DMS153 (cell line): ENCODE measurements around the gene PBX4.
"Not testable (repeated sequence)": the region's sequence is repeated elsewhere in the genome, so short reads cannot be mapped to it uniquely, and the experiment has no call there.

ENCODE experiments used
- DNase-seq: peaks from one replicate; lab custom pipeline; 2025; lab: John Stamatoyannopoulos, UW

The PBX4 gene, protein sequence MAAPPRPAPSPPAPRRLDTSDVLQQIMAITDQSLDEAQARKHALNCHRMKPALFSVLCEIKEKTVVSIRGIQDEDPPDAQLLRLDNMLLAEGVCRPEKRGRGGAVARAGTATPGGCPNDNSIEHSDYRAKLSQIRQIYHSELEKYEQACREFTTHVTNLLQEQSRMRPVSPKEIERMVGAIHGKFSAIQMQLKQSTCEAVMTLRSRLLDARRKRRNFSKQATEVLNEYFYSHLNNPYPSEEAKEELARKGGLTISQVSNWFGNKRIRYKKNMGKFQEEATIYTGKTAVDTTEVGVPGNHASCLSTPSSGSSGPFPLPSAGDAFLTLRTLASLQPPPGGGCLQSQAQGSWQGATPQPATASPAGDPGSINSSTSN

DNA sequence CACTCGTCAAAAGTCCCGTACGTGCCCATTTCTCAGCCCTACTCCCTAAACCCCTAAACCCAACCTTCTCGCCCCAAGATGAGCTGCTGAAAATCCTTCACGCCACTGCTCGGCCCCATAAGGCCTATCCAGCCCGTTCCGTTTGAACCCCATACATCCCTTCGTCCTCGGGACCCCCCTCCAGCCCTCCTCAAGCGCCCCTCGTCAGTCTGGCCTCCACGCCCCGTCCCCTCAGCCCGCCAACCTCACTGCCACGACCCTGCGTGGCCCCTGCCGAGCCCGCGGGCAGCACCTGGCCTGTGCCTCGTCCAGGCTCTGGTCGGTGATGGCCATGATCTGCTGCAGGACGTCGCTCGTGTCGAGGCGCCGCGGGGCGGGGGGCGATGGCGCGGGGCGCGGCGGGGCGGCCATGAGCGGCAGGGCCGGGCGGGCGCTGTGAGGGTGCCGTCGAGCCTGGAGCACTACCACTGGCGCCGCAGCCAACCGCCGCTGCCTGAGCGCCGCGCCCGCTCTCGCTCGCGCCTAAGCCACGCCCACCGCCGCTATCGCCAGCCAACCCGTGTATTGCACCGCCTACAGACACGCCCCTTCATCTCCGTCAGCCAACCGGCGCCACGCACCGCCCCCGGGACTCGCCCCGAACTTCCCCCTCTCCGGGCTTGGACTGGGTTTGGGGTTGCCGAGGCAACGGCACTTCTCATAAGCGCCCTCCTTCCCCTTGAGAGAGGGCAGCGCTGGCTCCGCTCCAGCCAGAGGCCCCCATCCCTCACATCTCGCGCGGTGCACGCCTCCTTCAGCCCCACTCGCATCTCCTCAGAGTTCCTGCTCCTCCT lies at the start of gene PBX4:
PBX4 (minus strand) TSS at position 469 of the 833 bp plus-strand sequence; CDS start at position 411, 58 bp downstream.
- DNase-seq = peak; percentile 85

DNA sequence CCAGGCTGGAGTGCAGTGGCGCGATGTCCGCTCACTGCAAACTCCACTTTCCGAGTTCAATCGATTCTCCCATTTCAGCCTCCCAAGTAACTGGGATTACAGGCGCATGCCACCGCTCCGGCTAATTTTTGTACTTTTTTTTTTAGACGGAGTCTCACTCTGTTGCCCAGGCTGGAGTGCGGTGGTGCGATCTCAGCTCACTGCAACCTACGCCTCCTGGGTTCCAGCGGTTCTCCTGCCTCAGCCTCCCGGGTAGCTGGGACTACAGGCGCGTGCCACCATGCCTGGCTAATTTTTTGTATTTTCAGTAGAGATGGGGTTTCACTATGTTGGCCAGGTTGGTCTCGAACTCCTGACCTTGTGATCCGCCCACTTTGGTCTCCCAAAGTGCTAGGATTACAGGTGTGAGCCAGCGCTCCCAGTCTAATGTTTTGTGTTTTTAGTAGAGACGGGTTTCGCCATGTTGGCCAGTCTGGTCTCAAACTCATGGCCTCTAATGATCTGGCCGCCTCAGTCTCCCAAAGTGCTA lies 47.0 kb upstream of the PBX4 start:
- not testable (repeated sequence) for DNase-seq

DNA sequence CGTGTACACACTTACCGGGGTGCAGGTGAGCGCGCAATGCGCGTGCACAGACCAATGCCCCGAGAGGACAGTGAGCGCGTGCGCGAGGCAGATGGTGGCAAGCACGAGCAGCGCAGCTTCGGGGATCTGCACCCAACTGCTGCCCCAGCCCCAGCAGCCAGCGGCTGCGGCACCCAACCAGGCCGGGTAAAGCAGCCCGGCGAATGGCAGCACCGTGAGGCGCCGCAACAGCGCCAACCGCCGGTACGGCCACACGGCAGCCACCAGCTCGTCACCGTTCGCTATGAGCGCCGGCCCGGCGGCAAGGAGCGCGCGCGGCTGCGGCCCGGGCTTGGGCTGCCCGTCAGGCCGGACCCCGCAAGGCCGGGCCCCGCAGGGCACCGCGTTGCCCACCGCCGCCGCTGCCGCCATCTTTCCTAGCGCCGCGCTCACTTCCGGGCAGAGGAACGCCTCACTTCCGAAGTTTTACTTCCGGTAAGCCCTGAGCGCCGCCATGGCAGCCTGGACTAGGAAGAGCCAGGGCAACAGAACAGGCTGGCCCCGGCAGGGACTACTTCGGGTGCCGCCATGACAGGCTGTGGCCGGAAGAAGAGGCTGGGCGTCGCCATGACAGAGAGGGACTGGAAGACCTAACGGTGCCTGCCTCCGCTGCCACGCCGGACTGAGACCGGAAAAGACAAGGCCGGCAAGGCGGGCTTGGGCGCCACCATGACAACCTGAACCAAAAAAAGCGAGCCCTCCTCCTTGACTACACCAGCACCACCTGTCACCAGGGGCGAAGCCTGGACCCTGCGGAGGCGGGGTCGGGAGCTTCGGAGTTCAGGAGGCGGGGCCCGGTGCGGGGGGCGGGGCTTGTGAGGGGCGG lies 45.0 kb upstream of the PBX4 start, which contains the start of gene ATP13A1:
ATP13A1 (minus strand) TSS at position 421 of the 865 bp plus-strand sequence; CDS start at position 411, 10 bp downstream.
- peak; percentile 95 for DNase-seq

DNA sequence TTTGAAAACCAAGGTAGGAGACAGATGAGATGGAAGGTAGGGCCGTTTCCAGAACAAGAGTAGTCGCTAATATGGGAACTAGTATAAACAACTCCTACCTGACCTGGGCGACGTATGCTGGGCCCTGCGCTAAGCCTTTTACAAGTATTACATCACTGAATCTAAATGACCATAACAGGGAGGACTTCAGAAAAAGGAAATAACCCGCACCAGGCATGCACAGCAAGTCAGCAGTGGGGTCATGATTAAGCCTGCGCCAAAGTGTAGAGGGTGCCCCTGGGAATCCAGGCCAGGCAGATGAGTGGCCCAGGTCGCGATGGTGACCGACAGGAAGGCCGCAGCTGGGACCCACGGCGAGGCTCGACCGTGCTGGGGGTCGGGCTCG lies 44.4 kb upstream of the PBX4 start:
- DNase-seq = no peak

DNA sequence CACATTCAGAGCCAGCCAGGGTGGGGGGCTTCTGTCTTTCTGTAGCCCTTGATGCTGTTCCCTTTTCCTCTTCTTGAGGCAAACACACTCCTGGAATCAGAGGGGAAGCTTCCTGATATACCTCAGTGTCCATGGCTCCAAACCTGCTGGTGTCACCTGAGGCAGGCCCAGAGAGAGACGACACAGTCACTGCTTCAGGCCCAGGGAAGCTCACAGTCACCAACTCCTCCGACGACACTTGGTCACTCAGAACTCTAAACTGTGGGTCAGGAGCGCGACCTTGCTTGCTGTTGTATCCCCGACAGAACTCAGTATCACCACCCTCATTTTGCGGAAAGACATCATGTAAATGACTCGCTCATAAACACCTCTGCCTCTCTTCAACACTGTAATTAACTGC lies 43.9 kb upstream of the PBX4 start:
- DNase-seq = no peak

DNA sequence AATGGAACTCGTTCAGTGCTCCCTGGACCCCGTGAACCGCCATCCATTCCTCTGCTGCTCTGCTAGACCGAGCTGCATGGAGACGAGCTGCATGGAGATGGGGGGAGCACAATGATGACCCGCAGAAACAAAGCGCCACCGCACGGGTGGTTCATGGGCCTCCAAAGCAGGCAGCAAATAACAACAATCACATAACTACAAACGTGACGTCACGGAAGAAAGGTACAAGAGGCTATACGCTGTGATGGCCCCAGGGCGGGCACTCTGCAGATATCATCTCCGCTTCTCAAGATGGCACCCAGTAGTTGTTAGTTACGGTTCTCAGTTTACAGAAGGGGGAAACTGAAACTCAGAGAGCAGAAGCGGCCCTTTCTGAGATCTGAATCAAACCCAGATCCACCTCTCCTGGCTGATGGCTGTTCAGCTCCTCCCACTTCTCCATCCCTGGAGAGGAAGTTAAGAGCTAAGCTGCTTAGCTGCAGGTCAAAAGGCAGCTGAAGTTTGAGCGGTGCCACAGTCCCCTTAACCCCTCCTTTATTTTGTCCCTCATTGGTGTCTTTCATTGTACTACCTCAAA lies 43.3 kb upstream of the PBX4 start:
- no peak for DNase-seq

DNA sequence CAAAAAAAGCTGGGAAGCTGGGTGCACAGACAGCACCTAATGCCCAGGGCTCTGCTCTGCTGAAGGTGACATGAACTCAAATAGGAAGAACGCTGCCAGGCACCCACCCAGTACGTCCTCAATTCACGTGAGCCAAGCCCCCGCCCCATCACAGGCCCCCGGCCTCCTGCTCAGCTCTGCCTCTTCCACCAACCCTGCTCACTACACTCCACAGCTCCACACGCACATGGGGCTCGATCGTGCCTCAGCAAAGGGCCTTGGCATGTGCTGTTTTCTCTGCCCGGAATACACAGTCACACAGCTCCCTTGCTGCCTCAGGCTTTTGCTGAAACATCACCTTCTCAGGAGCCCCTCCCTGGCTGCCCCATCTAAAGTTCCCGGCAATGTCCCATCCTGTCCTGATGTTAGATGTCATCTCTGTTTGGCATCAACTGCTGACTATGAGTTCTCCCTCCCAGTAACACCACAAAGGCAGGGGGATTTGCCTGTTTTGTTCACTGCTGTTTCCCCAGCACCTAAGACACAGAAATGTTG lies 42.7 kb upstream of the PBX4 start:
- no peak for DNase-seq

DNA sequence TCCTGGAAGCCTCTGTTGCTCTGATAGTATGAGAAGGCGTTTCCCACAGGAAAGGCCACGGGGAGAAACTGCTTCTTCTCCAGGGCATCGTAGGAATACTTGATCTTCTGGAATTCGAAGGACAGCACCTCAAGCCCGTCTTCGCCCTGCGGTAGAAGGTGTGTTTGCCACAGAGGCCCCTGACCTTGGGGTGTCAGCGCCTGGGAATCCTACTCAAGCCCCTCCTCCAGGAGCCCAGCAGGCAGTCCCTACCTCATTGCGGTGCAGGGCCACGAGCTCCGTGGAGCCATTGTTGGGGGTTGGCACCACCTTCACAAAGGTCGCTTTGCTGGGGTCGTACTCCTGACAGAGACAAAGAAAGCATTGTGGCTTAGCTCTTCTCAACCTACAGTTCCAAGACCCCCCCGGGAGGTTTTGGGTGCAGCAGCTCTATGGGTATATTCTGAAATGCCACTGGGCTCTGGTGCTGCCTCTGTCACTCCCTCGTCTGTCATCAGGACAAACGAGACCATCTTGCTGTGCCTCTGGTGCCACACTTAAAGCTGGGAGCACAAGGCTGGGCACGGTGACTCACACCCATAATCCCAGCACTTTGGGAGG lies 41.3 kb upstream of the PBX4 start:
- no peak for DNase-seq

DNA sequence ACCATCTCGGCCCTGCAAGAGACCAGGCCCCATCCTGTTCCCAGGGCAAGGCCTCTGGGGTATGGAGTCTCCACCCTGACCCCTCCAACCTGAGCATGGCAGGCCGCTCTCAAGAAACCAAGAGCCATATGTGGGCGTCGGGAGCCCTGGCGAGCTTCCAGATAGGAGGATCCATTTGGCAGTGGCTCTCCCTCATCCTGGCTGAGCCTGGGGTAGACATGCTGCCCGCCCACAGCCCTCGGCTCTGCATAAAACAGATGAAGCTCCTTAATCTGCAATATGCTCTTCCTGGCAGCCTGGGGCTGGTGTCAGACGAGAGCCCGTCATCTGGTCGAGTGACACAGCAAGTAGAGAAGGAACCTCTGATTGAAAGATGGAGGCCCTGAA lies 38.9 kb upstream of the PBX4 start:
- DNase-seq = no peak

DNA sequence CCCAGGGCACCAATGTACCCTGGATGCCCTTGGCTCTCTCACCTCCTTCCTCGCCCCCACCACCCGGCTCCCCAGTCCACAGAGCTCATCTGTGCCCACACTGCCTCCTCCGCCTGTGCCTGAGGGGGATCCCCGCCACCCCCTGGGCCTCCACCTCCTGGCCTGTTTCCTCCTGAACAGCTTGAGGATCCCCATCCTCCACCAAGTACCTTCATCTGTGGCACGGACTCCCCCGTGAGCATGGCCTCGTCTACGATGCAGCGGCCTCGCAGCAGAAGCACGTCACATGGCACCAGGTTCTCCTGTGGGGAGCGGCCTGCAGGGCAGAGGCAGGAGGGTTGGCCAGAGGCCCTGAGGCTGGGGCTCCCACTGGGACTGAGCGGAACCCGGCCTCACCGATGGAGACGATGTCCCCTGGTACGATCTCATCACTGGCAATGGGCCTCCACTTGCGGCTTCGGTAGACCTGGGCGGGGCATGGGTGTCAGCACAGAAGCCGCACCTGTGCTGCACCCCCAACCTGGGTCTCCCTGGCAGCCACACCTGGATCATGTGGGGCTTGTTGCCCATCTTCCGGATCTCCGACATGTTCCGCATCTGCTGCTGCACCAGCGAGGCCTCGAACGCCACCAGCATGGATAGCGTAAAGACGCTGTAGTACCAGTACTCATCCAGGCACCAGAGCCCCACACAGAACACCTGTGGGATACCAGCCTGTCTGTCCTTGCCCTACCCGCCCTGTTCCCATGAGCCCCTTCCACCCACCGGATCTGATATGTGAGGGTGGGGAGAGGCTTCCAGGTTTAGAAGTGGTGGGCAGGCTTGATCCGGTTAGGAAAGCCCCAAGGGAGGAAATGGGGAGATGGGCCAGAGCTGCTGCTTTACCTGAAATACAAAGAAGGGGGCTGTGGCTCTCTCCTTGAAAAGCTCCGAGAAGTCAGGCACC lies 38.2 kb upstream of the PBX4 start:
- DNase-seq = no peak

DNA sequence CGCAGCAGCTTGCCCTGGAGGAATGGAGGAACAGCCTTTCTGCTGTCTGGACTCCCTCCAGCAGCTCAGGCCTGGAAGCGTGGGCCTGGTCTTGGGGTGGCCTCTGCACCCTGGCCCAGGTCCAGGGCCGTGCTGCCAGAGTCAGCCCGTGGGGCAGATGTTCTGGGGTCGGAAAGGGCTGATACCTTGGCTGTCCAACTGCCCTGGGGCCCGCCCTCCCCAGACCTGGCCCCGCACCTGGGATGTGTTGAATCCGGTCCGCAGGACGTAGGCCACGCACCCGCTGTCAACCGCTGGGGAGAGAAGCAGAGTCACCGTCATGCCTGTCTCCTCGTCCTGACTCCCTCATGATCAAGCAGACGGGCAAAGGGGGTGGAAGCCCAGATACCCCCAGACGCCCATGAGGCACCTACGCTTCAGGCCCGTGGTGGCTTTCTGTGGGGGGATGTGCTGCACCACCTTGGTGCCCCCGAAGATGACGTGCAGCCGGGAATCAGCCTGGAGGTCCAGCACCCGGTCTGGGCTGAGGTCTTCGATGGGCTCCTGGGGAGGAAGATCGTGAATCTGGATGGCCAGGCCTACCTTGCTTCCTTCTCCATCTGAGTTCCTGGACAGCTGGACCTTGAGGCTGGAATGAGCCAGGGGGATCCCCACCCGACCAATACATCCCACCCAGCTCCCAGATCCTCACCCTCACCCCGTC lies 37.3 kb upstream of the PBX4 start:
- DNase-seq = no peak

DNA sequence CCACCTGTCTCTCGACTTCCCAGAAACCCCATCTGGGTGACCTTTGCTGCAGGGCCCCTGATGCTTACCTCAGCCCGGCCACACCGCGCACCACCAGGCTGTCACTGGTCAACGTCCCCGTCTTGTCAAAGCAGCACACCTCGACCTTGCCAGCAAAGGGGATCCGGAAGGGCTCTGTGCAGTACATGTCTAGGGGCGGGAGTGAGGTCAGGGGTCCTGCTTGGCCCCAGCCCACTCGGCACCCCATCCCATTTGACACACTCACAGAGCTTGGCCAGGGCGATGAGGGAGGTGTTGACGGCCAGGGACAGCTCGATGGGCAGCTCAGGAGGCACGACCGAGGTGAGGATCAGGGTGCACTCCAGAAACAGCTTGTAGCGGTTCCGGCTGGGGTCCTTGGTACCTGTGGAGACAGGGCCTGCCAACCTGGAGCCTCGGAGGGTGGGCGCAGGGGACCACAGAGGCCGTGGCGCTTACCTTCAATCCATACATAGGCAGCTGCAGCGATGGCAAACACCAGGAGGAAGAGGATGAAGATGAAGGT lies 36.6 kb upstream of the PBX4 start:
- no peak for DNase-seq

DNA sequence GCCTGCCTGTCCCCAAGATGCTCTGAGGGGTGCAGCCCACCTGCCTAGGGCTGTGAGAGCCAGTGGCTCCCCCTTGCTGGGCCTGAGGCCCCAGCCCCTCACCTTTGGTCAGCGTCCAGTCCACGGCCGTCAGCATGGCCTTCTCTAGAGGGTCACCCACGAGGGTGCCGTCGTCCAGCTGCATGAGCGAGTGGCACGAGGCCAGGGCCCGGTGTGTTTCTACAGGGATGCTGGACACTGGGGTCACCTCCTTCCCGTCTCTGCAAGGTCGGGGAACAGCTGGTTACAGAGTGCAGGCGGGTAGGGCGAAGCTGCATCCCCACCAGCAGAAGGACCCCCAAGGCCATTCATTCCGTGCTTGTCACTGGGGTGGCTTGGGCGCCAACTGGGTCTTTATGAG lies 36.0 kb upstream of the PBX4 start:
- no peak for DNase-seq

DNA sequence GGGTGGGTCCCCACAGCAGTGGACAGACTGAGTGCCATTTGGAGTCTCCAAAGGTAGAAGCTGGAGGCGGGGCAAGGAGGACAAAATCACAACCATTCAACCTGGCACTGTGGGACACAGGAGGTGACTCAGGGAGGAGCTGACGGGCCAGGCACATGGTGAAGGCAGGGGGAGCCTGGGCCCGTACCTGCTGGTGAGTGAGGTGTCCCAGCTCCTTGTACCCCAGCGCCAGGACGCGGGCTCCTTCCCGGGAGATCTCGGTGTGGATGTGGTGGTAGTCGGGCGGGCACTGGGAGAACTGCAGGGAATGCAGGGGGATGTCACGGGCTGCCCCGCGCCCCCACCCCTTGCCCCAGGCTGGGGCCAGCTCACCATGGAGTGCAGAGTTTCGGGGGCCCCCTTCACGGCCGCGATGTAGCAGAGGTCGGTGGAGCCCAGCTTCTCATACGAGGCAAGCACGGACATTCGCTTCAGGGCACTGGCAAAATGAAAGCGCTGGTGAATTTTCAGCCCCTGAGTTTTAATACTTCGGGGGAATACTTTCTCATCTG lies 35.2 kb upstream of the PBX4 start:
- DNase-seq = no peak

DNA sequence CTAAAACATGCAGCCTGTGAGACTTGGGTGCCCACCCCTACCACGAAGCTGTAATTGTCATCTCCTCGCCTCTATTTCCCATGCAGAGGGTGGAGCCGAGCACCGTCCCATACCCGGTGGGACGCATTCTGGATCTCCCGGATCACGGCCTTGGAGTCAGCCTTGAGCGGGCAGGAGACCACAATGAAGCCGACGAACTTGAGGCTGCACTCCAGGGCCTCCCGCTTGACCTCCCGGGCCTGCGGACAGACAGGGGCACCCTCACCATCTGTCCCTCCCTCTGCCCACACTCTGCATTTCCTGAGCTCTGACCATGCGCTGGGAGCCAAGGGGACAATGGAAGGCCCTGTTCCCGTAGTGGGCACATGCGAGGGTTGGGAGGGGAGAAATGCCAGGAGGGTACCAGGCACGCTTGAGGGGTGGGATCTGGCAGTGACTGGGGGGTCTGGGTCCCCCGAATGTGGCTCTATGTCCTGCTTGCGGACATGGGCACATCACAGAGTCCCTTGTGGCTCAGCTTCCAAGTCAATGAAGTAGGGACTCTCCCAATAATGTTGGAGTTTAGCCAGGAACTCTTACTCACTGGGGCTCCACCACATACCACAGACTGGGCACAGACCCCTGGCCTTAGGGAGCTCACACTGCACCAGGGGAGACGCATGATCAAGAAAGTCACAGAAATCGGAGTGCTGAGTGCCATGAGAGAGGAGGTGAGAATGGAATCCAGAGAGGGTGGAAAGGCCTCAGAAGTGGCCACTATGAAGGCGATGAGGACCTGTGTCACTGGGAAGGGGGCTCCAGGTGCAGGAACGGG lies 34.2 kb upstream of the PBX4 start:
- no peak for DNase-seq

DNA sequence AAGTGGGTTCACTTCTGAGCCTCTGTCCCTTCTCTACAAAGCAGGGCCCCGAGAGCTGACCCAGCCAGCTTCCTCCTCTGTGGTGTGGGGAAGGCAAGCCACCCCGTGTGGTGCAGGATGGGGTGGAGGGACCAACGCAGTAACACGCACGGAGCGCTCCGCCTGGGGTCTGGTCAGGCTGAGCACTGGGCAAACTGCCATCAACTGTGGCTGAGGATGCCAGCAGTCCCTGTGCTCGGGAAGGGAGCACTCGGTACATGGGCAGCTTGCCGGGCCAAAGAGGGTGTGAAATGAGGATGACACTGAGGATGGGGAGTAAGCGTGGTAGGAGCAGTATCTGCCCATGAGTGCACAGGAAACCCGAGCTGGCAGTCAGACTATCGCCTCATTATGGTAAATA lies 32.6 kb upstream of the PBX4 start:
- DNase-seq = no peak

DNA sequence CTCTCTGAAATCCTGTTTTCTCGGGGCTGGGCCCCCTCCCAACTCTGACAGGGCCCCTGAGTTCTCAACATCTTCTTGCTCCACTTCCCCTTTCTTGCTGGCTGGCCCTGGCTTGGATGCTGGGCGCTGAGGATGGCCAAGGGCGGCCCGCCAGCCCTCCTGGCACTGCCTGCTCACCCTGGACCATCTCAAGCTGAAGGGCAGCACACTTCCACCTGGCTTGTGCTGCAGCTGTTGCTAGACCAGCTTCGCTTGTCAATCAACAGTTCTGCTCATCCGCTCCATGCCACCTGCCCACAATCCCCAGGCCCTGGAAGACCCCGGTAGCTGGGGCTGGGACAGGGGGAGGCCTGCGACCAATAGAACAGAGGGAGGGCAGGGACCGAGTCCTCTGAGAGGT lies 31.8 kb upstream of the PBX4 start:
- no peak for DNase-seq

DNA sequence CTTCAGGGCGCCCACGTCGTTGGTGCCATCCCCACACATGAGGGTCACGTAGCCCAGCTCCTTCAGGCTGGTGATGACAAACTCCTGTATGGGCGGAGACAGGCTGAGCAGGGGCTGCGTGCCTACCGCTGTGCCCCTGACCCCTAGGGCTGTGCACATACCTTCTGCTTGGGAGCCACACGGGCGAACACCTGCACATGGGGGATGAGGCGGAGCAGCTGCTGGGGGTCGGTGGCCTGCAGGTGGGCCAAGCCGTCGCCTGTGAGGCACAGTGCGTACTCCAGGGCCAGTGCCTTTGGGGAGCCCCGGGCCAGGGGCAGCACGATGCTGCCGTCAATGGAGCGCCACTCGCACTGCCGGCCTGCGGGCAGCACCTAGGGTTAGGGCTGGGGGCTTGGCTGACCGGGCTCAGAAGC lies 31.1 kb upstream of the PBX4 start:
- DNase-seq = no peak
